ENCODE data around the gene CDH26.
"Not testable (repeated sequence)": the region's sequence is repeated elsewhere in the genome, so short reads cannot be mapped to it uniquely, and the experiment has no call there.

The CDH26 gene

DNA sequence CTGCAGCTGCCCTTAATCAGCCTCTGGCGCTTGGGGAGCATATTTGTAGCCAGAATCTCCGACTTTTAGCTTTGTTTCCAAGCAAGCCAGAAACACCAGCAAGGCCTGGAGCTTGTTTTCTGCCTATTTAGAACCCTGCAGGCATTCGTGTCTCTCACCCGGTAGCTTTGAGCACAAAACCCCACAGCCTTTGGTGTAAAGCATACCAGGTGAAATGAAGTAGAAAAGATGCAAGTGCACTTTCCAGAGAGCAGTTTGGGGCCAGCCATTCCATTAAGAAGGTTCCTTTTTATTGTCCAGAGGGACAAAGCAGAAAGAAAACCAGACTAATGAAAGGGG is 17.3 kb upstream of the CDH26 start:
- DNase-seq, result no peak

DNA sequence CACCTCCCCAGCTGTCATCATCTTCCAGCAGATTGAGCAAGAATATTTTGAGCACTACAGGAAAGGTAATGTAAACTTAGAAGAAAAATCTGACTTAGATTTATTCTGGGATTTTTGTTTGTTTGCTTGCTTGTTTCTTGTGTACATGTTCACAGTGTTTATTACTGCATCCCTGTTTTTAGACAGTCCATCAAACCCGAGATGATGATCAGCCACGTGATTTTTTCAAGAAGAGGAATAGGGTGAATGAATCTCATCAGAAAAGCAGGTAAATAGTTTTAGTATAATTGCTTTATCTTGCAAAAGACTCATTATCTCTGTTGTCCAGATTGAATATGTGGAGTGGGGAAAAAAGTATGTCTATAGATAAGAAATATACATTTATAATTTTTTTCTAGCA is 16.0 kb upstream of the CDH26 start:
- DNase-seq, result no peak

DNA sequence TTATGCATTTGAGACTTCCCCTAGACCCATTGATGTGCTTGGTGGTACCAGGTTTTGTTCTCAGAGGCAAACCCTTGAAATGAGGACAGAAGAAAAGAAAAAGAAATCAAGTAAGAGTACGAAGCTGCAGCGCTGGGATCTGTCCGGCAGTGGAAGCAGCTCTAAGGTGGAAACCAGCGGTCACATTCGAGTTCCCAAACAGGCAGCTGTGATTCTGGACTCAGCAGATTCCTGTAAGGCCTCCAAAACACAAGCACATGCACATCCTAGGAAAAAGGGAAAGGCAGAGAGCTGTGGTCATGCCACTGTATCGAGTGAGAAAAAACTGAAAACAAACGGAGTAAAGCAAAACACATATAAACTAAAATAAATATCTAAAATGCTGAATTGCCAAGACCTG is 13.5 kb upstream of the CDH26 start:
- no peak for DNase-seq

DNA sequence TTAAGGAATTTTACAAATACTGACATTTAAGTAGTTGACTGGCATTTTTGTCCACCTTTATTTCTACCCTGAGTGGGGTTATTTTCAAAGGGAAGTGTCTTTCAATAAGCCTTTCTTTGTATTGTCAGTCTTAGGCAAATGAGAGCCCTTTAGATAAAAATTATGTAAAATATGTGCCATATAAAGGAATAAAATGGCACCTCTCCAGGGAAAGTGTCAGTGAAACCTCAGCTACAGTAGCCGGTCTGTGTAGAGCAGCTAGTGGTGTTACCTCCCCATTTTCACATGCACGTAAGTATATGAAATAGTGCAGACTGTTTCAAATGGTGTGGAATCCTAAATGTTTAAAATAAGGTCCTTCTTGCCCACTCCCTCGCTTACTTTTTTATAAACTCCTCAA is 13.0 kb upstream of the CDH26 start:
- DNase-seq, result peak; percentile 32

DNA sequence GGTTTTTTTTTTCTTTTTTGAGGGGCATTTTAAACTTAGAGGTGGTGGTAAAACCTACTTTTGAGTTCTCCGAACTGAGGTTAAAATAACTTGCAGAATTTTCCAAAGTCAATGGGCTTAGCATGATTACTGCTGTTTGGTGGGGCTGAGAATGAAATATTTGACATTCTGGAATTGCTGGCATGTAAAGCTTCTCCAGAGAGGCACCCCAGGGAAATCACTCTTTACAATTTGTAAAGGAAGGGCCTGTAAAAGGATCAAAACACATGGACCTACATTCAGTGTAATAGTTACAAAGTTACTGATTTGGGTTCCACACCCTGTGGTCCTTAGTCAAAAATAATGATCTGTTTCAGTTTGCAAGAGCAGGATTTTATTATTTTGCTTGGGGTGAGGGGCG is 12.5 kb upstream of the CDH26 start:
- DNase-seq, result peak; percentile 46

DNA sequence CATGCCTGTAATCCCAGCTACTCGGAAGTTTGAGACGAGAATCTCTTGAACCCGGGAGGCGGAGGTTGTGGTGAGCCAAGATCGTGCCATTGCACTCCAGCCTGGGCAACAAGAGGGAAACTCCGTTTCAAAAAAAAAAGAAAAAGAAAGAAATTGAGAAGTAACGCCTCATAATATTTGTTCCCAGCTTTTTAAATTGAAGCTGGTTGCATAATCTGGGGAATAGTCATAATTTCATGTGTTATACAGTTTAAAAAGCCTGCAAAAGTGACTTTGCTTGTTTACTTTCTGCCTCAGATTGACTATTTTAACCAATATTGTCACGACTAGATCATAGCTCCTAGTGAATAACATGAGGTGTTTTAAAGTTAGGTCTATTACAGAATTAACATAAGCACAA is 10.8 kb upstream of the CDH26 start:
- DNase-seq, result no peak

DNA sequence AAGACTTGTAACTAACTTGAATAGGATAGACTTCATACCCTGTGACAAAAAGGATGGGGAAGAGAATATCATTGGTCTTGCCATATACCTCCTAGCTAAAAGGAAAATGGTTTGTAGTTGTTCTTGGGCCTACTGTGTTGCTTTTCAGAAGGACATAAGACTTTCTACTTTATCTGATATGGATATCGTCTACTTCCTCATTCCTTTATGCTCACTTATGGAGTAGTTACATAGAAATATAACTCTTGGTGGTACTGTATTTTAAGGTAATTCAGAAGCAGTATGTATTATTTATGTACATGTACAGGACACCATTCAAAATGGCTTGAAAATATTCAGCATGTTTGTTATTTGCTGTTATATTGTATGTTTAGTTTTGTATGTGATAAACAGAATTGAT is 10.0 kb upstream of the CDH26 start:
- DNase-seq, result no peak

DNA sequence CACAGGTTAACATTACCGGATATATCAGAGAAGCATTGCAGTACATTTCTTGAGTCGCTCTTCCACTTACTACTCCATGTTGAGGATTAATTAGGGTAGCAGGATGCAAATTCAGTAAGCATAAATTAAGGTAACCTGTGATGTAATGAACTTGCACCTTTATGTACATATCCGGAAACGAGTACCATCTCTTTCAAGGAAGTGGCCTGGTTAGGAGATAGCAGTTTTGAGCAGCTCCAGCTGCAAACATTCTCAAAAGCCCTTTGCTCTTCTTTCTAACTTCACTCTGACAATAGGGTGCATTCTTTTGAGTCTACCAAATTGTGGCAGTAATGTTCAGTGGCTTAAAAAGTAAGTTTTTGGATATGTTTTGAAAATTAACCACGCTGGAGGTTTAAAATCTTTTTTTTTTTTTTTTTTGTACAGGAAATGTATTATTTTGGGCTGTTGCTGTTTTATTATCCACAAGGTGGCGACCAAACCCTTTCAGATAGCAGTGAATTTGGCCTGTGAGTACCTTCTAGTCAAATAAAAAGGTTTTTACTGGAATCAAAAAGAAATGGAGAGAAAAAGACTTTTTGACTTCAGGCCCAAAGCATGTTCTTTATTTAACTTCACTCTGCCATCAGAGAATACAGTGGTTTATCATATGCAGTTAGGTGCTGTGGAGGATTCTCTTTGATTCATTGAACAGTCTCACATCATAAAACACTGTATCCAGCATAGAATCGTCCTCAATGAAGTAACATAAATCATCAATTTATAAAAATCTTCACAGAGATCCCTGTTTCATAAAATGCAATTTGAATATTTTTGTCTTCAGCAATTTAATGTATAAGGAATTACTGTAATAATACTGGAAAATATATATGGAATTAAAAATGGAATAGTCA is 9.1 kb upstream of the CDH26 start:
- peak; percentile 62 for DNase-seq

DNA sequence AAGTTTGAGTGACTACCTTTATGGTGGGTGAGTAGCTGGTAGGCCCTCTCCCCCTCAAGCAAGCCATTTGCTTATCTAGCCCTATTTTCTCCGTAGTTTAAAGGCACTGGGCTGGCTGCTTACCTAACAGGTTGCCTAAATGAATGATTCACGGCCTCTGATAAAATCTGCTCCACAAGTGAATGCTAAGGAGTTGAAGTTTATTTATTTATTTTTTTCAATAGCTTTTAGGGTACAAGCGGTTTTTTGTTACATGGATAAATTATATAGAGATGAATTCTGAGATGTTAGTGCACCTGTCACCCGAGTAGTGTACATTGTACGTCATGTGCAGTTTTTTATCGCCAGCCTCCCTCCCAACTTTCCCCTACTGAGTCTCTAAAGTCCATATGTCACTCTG is 8.3 kb upstream of the CDH26 start:
- DNase-seq, result no peak

DNA sequence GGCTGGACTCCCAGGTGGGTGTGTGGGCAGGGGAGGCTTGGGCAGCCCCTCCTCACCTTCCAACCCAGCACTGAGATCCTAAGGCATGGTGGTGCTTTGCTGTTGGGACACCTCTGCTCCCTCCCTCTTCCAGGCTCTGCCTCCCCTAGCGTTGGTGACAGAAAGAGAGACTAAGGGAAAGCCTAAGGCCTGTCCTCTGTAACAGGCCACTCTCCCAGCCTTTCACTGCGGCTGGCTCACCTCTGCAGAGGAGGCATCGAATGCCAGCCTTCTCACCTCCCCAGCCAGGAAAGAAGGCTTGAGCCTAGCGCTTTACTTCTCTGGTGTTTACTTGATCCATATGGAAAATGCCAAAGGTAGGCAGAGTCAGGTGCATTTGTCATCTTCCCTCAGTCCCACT is 3.5 kb upstream of the CDH26 start:
- DNase-seq, result no peak

DNA sequence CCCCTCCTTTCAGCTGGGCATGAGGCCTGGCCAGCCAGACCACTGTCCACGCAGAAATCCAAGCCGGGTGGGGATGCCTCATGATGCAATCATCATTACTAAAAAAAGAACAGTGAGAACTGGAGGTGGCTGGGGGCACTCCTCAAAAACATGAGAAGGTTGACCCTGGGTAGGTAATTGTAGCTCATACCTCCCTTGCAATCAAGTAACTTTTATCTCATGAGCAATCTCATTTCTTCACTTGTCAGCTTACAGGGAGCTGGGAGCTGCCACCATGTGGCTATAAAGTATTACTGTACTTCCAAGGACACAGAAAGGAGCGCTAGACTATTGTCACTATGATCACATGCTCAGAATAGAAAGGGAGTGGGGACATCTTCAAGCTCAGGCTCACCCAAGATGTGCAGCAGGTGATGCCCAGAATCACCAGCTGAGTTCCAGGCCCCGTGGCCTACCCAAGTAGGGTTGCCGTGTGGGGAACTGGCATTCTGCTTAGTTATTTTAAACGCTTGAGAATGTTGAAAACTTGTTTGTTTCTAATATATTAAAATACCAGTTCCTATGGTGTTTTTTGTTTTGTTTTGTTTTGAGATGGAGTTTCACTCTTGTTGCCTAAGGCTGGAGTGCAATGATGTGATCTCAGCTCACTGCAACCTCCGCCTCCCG is 3.0 kb upstream of the CDH26 start:
- peak; percentile 18 for DNase-seq

DNA sequence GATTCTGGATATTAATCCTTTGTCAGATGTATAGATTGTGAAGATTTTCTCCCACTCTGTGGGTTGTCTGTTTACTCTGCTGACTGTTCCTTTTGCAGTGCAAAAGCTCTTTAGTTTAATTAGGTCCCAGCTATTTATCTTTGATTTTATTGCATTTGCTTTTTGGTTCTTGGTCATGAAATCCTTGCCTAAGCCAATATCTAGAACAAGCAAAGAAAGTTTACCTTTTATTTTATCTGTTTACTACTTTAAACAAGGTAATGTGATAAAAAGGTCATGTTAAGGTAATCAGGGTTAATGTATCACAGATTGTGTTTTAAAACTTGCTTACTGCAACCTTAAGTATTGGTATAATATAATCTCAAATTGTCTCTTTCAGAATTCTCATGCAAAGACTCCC is 655 bp upstream of the CDH26 start:
- not testable (repeated sequence) for DNase-seq

DNA sequence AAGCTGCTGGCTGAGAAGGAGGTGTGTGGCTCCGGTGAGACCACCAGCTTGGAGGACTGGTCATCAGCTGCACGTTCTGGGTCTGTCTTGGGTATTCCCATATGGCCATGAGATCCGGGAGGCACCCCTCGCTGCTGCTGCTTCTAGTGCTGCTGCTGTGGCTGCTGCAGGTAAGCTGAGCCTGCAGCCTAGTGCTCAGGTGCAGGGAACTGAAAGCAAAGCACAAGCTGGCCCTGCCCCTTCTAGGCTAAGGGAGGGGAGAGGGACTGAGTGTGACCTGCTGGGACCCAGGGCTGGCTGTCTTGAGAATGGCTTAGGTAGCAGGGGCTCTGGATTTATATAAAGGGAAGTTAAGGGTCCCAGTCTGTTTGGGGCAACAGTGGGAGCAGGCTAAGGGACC is 403 bp downstream of the CDH26 start:
- no peak for DNase-seq

DNA sequence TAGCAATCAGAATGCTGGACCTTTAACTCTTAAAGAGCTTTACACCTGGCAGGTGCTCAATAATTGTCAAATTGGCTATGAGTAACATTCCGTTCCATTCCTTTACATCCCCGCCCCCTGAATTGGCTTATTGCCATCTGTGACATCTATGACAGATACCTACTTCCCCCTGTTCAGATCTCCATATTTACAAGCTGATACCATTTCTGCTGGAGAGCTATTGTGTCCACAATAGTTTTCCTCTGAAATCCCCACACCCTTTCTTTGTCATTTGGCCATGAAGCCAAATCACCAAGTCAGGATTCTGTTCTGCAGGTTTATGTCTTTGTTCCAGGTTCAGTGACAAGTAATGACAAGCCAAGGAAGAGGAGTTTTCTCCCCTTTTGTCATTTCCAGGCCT is 3.2 kb downstream of the CDH26 start:
- DNase-seq, result no peak

DNA sequence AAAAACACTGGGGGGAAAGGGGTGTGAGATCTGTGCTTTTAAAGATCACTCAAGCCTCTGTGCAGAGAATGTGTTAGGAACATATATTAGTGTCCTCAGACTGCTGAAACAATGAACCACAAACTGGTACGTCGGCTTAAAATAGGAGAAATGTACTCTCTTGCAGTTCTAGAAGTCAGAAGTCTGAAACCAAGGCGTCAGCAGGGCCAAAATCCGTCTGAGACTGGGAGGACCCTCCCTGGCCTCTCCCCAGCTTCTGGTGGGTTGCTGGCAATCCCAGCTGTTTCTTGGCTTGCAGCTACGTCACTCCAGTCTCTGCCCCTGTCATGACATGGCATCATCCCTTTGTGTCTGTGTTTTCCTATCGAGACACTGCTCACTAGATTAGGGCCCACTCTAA is 3.9 kb downstream of the CDH26 start:
- DNase-seq, result no peak

DNA sequence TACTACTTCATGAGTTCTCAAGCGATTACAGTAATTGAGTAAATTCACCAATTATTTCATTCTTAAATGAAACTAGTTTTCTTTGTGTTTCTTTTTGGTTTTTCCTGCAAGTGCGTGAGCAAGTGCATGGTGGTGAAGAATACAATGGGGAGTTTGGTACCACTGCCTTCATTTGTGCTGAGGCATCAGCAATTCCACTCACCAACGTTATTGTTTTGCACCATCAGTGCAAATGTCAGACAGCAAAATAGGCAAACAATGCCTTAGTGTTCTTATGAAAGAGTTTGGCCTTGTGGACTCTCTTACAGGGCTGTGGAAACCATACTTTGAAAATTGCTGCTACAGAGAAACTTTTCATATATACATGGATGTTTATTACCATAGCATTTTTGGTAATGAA is 8.2 kb downstream of the CDH26 start:
- DNase-seq, result no peak

DNA sequence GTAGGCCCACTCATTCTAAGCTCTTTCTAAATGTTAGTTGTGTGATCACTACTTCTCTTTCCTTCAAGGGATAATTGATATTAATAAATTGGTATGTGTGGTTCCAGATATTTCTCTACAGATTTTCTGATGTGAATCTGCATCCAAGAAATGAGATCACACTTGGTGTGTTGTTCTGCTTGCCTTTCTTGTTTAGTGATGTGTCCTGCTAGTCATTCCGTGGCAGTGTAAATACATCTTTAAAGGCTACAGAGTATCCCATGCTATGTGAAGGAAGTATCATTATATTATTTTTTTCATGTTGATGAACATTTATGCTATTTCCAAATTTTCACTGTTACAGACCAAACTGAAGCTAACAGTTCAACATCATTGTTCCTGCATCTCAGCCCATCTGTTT is 13.2 kb downstream of the CDH26 start:
- no peak for DNase-seq

DNA sequence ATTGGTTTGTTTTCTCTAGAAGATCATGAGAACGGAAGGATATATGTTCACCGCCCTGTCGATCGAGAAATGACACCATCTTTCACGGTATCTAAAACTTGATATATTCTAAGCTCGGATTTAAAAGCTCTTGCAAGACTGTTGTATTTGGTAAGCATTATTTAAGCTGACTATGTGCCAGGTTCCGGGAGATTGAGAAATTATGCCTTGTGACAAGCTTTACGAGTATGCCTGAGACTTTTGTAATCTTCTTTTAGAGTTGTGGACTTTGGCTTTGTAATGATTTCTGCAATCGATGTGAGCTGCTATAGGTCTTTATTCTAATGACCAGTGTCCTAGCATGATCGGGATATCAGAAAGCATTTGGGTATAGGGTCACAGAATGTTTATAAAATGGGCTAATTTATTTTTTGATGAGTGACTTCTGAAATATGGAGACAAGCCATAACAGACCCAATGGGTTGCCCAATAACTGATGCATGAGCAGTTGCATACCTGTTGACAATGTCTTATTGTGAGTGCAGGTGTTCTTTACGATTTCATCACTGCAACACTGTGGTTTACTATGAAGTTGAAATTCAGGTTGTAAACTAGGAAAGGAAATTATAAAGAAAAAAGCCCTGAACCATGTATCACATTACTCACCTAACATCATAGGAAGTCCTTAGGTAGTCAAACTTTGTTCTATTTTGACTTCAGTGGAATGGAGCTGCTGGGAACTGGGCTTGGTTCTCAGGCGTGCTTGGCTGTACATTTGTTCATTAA is 14.0 kb downstream of the CDH26 start:
- no peak for DNase-seq

DNA sequence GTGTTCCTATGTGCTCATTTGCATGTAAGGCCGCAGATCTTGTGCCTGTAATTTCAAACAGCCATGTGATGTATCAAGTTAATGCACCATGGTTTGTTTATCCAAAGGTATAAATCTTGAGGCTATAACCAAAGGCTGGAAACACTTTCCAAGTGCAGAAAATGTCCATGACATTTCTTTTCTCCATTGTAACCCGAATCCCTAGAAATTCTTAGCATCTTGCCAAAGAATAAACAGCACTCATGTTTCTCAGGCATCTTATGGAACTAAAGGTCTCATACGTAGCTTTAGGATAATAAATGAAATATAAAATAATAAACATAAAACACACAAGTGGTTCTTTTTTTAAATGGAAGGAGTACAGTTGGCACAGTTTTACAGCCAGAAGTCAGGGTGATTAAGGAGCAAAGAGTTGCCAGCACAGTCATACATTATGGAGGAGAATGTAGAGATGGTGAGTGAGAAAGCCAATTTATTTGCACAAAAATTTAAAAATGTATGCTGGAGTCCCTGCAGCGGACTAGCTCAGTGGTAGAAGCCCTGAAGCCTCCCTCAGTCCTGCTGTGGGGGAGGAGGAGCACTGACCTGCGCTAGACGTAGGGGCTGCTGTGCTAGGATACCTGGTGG is 18.0 kb downstream of the CDH26 start:
- no peak for DNase-seq

DNA sequence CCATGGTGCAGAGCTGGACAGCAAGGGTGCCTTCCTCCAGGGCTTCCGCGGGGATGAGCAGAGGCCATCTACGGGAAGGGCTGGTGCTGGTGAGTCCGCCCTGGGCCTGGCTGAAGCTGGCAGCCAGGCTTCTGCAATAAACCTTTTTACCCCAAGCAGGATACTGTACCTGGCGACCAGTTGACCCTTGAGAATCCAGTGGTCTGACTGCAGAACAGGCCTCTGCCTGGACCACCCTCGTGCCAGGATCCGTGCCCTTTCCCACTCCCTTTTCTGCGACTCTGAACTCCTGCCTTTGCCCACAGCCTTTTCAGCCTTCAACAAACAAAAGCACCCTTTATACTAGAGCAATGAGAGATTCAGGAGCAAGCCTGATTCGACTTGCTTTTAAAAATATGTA is 18.9 kb downstream of the CDH26 start:
- DNase-seq, result no peak

DNA sequence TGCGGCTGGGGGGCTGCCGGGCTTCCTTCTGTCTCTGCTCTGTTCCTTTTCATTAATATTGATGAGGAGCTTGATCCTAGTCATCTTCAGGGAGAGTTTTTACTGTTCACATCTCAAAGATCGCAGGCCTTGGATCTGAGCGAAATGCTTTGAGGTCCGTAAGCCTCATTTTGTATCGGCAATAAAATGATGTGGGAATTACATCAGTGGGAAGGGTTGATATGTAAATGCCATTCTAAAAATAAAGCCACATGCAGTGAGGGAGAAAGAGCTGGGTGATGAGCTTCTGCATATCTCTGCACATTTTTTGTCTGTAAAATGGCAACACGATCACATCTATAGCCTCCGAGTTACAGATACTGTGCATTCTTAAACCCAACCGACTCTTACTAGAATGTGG is 24.9 kb downstream of the CDH26 start:
- DNase-seq, result no peak

DNA sequence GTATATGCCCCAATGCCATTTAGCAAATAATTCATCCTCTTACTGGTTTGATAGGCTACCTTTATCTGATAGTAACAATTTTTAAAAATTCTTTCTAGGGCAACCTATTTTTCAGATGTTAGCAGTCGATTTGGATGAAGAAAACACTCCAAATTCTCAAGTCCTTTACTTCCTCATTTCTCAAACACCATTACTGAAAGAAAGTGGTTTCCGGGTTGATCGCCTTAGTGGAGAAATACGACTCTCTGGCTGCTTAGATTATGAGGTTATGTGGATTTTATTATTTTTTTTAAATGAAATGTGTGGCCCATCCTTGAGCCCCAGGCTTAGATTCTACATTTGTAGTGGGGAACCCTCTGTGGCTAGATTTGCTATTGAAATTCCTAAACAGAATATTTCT is 26.3 kb downstream of the CDH26 start:
- no peak for DNase-seq

DNA sequence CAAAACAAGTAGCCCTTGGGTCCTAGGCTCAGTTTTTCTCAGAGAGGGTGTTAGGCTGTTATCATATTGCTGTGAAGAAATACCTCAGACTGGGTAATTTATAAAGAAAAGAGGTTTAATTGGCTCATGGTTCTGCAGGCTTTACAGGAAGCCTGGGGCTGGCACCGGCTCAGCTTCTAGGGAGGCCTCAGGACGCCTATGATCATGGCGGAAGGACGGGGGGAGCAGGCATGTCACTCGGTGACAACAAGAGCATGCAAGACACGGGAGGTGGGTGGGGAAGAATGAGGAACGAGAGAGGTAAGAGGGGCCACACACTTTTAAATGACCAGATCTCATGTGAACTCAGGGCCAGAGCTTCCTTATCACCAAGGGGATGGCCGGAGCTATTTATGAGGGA is 26.9 kb downstream of the CDH26 start:
- DNase-seq, result no peak

All from fibroblast of skin of back (primary cell).